H9 (cell line): ENCODE results near the gene COL23A1. TPM values are rescaled to one million over a fixed set of nuclear protein-coding genes. Genes with fewer than 3 reads are reported as not detected.

Experiments used
- DNase-seq: peaks from one replicate; pipeline ENCODE4 v3.0.0-alpha.2; 2017
- H2AFZ ChIP-seq: one replicate; pipeline ENCODE4 v1.6.1; 2013; ENCODE audit warnings: mild to moderate bottlenecking, low read length, control low read depth, moderate library complexity
- H2AK5ac ChIP-seq: 2 replicates; pipeline ENCODE4 v1.6.1; 2013; ENCODE audit warnings: low read length, control low read depth, mixed read lengths; ENCODE audit not compliant: insufficient read length
- H2BK120ac ChIP-seq: one replicate; pipeline ENCODE4 v1.6.1; 2013; ENCODE audit warnings: low read depth, mild to moderate bottlenecking, low read length, control low read depth, inconsistent platforms; ENCODE audit not compliant: poor library complexity, severe bottlenecking
- H2BK12ac ChIP-seq: 2 replicates; pipeline ENCODE4 v1.6.1; 2013; ENCODE audit warnings: low read length, control low read depth, mixed read lengths, low read depth; ENCODE audit not compliant: insufficient read length
- H2BK15ac ChIP-seq: 2 replicates; pipeline ENCODE4 v1.6.1; 2013; ENCODE audit warnings: low read depth, low read length, control low read depth
- H2BK20ac ChIP-seq: one replicate; pipeline ENCODE4 v1.6.1; 2013; ENCODE audit warnings: low read depth, mild to moderate bottlenecking, low read length, control low read depth, inconsistent platforms; ENCODE audit not compliant: poor library complexity, severe bottlenecking
- H2BK5ac ChIP-seq: 2 replicates; pipeline ENCODE4 v1.6.1; 2013; ENCODE audit warnings: low read length, control low read depth, mixed read lengths; ENCODE audit not compliant: insufficient read length
- H3K14ac ChIP-seq: 2 replicates; pipeline ENCODE4 v1.6.1; 2013; ENCODE audit warnings: low read length, control low read depth; ENCODE audit not compliant: insufficient read depth
- H3K18ac ChIP-seq: 2 replicates; pipeline ENCODE4 v1.6.1; 2013; ENCODE audit warnings: low read depth, mild to moderate bottlenecking, mixed read lengths, low read length, control low read depth; ENCODE audit not compliant: insufficient read length
- H3K23ac ChIP-seq: 2 replicates; pipeline ENCODE4 v1.6.1; 2013; ENCODE audit warnings: low read length, control low read depth, mixed read lengths, low read depth; ENCODE audit not compliant: insufficient read length
- H3K23me2 ChIP-seq: 2 replicates; pipeline ENCODE4 v1.6.1; 2013; ENCODE audit warnings: low read depth, mild to moderate bottlenecking, mixed read lengths, low read length, control low read depth; ENCODE audit not compliant: insufficient read length, poor library complexity, severe bottlenecking
- H3K27ac ChIP-seq: 2 replicates; pipeline ENCODE4 v1.5.1; 2013; ENCODE audit warnings: low read length, control low read depth, mixed read lengths, low read depth; ENCODE audit not compliant: insufficient read length
- H3K27me3 ChIP-seq: 2 replicates; pipeline ENCODE4 v1.6.1; 2013; ENCODE audit warnings: low read length, control low read depth, inconsistent platforms; ENCODE audit not compliant: insufficient read depth
- H3K4ac ChIP-seq: 2 replicates; pipeline ENCODE4 v1.6.1; 2013; ENCODE audit warnings: low read depth, mild to moderate bottlenecking, control low read depth, inconsistent platforms, low read length, moderate library complexity
- H3K4me1 ChIP-seq: 2 replicates; pipeline ENCODE4 v1.6.1; 2013; ENCODE audit warnings: low read length, control low read depth, inconsistent platforms; ENCODE audit not compliant: insufficient read depth
- H3K4me2 ChIP-seq: 2 replicates; pipeline ENCODE4 v1.6.1; 2013; ENCODE audit warnings: low read length, control low read depth, mixed read lengths; ENCODE audit not compliant: insufficient read length, insufficient read depth
- H3K56ac ChIP-seq: 2 replicates; pipeline ENCODE4 v1.6.1; 2013; ENCODE audit warnings: low read depth, mild to moderate bottlenecking, mixed read lengths, low read length, control low read depth; ENCODE audit not compliant: insufficient read length
- H3K79me1 ChIP-seq: 2 replicates; pipeline ENCODE4 v1.6.1; 2013; ENCODE audit warnings: low read depth, mild to moderate bottlenecking, moderate library complexity, low read length, control low read depth, inconsistent platforms; ENCODE audit not compliant: insufficient read depth, poor library complexity, severe bottlenecking
- H3K79me2 ChIP-seq: 2 replicates; pipeline ENCODE4 v1.6.1; 2013; ENCODE audit warnings: low read length, control low read depth, inconsistent platforms; ENCODE audit not compliant: insufficient read depth
- H3K9ac ChIP-seq: 2 replicates; pipeline ENCODE4 v1.6.1; 2013; ENCODE audit warnings: low read length, control low read depth, mixed read lengths; ENCODE audit not compliant: insufficient read length; ENCODE audit errors: extremely low read depth
- H3K9me3 ChIP-seq: one replicate; pipeline ENCODE4 v1.6.1; 2013; ENCODE audit warnings: low read depth, low read length, inconsistent platforms; ENCODE audit not compliant: control insufficient read depth
- H3T11ph ChIP-seq: one replicate; pipeline ENCODE4 v1.6.1; 2013; ENCODE audit warnings: mild to moderate bottlenecking, low read length, control low read depth, inconsistent platforms
- H4K20me1 ChIP-seq: one replicate; pipeline ENCODE4 v1.6.1; 2013; ENCODE audit not compliant: control insufficient read depth, insufficient read length, insufficient read depth
- H4K5ac ChIP-seq: 2 replicates; pipeline ENCODE4 v1.6.1; 2013; ENCODE audit warnings: low read depth, mild to moderate bottlenecking, mixed read lengths, low read length, control low read depth; ENCODE audit not compliant: insufficient read length
- H4K8ac ChIP-seq: replicated peaks from 2 replicates; pipeline ENCODE4 v1.6.1; 2013; ENCODE audit warnings: low read length, control low read depth, mixed read lengths, low read depth; ENCODE audit not compliant: insufficient read length
- H4K91ac ChIP-seq: 2 replicates; pipeline ENCODE4 v1.6.1; 2013; ENCODE audit warnings: low read depth, mild to moderate bottlenecking, moderate library complexity, mixed read lengths, low read length, control low read depth; ENCODE audit not compliant: insufficient read length
- H3K27ac Mint-ChIP-seq, 3 experiments: 2 replicates in 2 of 3; 3 replicates in 1 of 3; pipeline ENCODE4 v1.8.0; 2020 to 2021; ENCODE audit warnings: mixed read lengths in 3 of 3, mild to moderate bottlenecking in 1 of 3, moderate library complexity in 1 of 3
- H3K27me3 Mint-ChIP-seq: 2 replicates; pipeline ENCODE4 v1.8.0; 2021; ENCODE audit warnings: low read depth, mild to moderate bottlenecking, moderate library complexity, mixed read lengths
- H3K36me3 Mint-ChIP-seq, 3 experiments: 2 replicates in 2 of 3; 3 replicates in 1 of 3; pipeline ENCODE4 v1.8.0; 2020 to 2021; ENCODE audit warnings: low read depth in 3 of 3, mixed read lengths in 3 of 3; ENCODE audit not compliant: insufficient read depth in 1 of 3
- H3K4me1 Mint-ChIP-seq, 2 experiments: 2 replicates each; pipeline ENCODE4 v1.8.0; 2020; ENCODE audit warnings: mixed read lengths in 2 of 2
- H3K4me3 Mint-ChIP-seq, 2 experiments: 2 replicates in 1 of 2; 3 replicates in 1 of 2; pipeline ENCODE4 v1.8.0; 2020 to 2021; ENCODE audit warnings: mild to moderate bottlenecking in 2 of 2, mixed read lengths in 2 of 2, moderate library complexity in 1 of 2
- H3K9me3 Mint-ChIP-seq, 2 experiments: 2 replicates in 1 of 2; 3 replicates in 1 of 2; pipeline ENCODE4 v1.8.0; 2020; ENCODE audit warnings: mild to moderate bottlenecking in 2 of 2, mixed read lengths in 2 of 2, moderate library complexity in 1 of 2
- WGBS: extraction: QIAGEN DNeasy Blood & Tissue Kit; methylation state at CpG from one replicate; pipeline ENCODE4 v1.1.7; 2013; ENCODE audit warnings: missing lambda C conversion rate, low lambda C conversion rate, mixed read lengths; ENCODE audit not compliant: insufficient read length; ENCODE audit errors: extremely low coverage; 5-methylcytosine and 5-hydroxymethylcytosine counted together
- total RNA-seq: library from RNA; stranded (reverse); gene quantifications from 2 replicates; pipeline ENCODE4 v1.2.1, GENCODE V29; 2021
- TF ChIP-seq, protein P1 (sequence below): fragments of 200-600 bp; sonication (generic); conservative IDR thresholded peaks from 3 replicates; pipeline ENCODE4 v1.8.0; 2021; ENCODE audit warnings: antibody characterized with exemption, mild to moderate bottlenecking

The COL23A1 gene
- total RNA-seq, 1 experiment from 2014 or later: 2.6 TPM

DNA sequence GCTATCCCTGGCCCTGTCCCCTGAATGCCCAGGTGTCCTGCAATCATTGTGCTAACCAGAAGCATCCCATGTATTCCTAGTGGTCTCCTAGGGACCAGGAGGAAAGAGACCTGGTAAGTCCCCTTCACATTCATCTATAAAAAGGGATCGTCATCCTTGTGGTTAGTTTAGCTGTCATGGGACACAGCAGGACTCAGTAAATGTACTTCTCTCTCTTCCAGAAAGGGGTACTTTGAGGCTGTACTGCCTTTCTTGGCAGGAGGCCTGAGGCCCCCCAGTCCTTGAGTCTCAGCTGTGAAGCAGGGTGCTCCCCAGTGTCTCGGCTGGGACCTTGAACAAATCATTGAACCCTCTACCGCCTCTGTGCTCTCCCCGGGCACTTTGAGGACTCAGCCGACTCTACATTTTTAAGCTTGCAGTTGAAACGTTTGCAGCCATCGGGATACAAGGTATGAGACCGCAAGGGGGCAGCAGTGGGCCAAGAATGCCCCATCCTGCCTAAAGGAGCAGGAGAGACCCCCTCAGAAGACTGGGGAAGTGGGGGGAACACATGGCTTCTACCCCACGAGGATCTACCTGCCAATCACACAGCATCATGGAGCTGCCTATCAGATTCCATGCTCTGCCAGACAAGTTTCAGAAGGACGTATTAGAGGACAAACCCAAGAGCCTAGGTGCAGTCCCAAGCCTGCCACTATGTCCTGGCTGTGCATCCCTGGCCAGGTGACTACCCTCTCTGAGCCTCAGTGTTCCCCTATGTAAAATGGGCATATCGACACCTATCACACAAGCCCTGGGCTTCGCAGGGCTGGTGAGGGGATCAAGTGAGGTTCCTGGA, 355.2 kb downstream of the COL23A1 start:
- Histone ChIP-seq H2AFZ (no peak overlapping the region), H3K27ac (no peak overlapping the region)
- H3K27ac Mint-ChIP-seq: no peak overlapping the region; a peak in 1 of 7 replicates

More for the DNA sequence above, 355.2 kb downstream of the COL23A1 start:
- no peaks in the 10 kb centered on the region for H3K4me1 ChIP-seq
- no peak overlapping the region for H2BK120ac ChIP-seq
- H4K5ac ChIP-seq: no peak overlapping the region
- H3K56ac ChIP-seq: no peak overlapping the region
- no peak overlapping the region for H3T11ph ChIP-seq
- no peak overlapping the region for H3K4ac ChIP-seq
- no peak overlapping the region for H2BK20ac ChIP-seq
- no peak overlapping the region for H2BK15ac ChIP-seq
- Mint-ChIP-seq H3K36me3 (peaks cover 11 to 18% (median 17%) of the 10 kb centered on the region in 3 experiments), H3K9me3 (no peaks in the 10 kb centered on the region), H3K4me1 (peaks cover 18 to 27% of the 10 kb centered on the region in 2 experiments), H3K4me3 (0 out of 5 replicates have a peak overlapping the region, but pooled peaks of 1 of the 2 experiments have one; percentile 31), H3K27me3 (no peaks in the 10 kb centered on the region; the same call in 1 of the 2 replicates)
- no peak overlapping the region for H2AK5ac ChIP-seq
- no peak overlapping the region for H2BK12ac ChIP-seq
- no peaks in the 10 kb centered on the region for H3K79me1 ChIP-seq
- peaks cover 3% of the 10 kb centered on the region for H3K23me2 ChIP-seq
- H2BK5ac ChIP-seq: no peak overlapping the region
- no peaks in the 10 kb centered on the region for H3K9me3 ChIP-seq
- DNase-seq: peak; percentile 85
- H3K23ac ChIP-seq: no peak overlapping the region
- no peak overlapping the region for H3K14ac ChIP-seq
- no peak overlapping the region for H4K91ac ChIP-seq
- no peak overlapping the region for H3K9ac ChIP-seq
- no peaks in the 10 kb centered on the region for H3K27me3 ChIP-seq
- TF ChIP-seq, protein P1, sequence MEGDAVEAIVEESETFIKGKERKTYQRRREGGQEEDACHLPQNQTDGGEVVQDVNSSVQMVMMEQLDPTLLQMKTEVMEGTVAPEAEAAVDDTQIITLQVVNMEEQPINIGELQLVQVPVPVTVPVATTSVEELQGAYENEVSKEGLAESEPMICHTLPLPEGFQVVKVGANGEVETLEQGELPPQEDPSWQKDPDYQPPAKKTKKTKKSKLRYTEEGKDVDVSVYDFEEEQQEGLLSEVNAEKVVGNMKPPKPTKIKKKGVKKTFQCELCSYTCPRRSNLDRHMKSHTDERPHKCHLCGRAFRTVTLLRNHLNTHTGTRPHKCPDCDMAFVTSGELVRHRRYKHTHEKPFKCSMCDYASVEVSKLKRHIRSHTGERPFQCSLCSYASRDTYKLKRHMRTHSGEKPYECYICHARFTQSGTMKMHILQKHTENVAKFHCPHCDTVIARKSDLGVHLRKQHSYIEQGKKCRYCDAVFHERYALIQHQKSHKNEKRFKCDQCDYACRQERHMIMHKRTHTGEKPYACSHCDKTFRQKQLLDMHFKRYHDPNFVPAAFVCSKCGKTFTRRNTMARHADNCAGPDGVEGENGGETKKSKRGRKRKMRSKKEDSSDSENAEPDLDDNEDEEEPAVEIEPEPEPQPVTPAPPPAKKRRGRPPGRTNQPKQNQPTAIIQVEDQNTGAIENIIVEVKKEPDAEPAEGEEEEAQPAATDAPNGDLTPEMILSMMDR: peak; percentile 91
- peaks cover 4% of the 10 kb centered on the region; the same call in 1 of the 2 replicates for H3K79me2 ChIP-seq
- no peak overlapping the region for H3K18ac ChIP-seq
- H4K8ac ChIP-seq: no peak overlapping the region
- H3K4me2 ChIP-seq: no peak overlapping the region
- no peaks in the 10 kb centered on the region for H4K20me1 ChIP-seq
- no CpG with 5 or more reads among the region's 12 CpGs for WGBS
